Activated naive CD8-positive, alpha-beta T cell (primary cell): ENCODE results near the gene VCAM1.
"Not testable (repeated sequence)": the region's sequence is repeated elsewhere in the genome, so short reads cannot be mapped to it uniquely, and the experiment has no call there.

ENCODE experiments used
- H3K27ac Mint-ChIP-seq: one replicate; pipeline ENCODE4 v1.8.0; 2021; ENCODE audit warnings: mixed read lengths
- H3K27me3 Mint-ChIP-seq: one replicate; pipeline ENCODE4 v1.8.0; 2021; ENCODE audit warnings: mixed read lengths
- H3K36me3 Mint-ChIP-seq: one replicate; pipeline ENCODE4 v1.8.0; 2021; ENCODE audit warnings: mixed read lengths
- H3K4me1 Mint-ChIP-seq: one replicate; pipeline ENCODE4 v1.8.0; 2021; ENCODE audit warnings: low read depth, mixed read lengths
- H3K4me3 Mint-ChIP-seq: one replicate; pipeline ENCODE4 v1.8.0; 2021; ENCODE audit warnings: mild to moderate bottlenecking, mixed read lengths
- H3K9me3 Mint-ChIP-seq: one replicate; pipeline ENCODE4 v1.8.0; 2021; ENCODE audit warnings: low read depth, mixed read lengths

The VCAM1 gene

DNA sequence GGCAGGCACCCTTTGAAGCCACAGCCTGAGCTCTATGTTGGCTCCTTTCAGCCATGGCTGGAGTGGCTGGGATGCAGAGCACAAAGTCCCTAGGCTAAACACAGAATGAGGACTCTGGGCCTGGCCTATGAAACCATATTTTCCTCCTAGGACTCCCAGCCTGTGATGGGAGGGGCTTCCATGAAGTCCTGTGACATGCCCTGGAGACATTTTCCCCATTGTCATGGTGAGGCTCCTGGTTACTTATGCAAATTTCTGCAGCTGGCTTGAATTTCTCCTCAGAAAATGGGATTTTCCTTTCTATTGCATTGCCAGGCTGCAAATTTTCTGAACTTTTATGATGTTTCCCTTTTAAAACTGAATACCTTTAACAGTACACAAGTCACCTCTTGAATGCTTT, 61.3 kb downstream of the VCAM1 start:
- Mint-ChIP-seq H3K36me3 (peaks cover 6% of the 10 kb centered on the region), H3K27ac (no peak overlapping the region), H3K9me3 (peaks cover 9% of the 10 kb centered on the region), H3K4me3 (no peak overlapping the region), H3K4me1 (no peaks in the 10 kb centered on the region), H3K27me3 (peaks cover 4% of the 10 kb centered on the region)

- H3K9me3 Mint-ChIP-seq, H3K27ac Mint-ChIP-seq, H3K27me3 Mint-ChIP-seq, H3K4me1 Mint-ChIP-seq, H3K36me3 Mint-ChIP-seq, H3K4me3 Mint-ChIP-seq: not testable (repeated sequence)
These were observed 62.2 kb downstream of the VCAM1 start for GRCh38 chr1:100781728-100782127.

DNA sequence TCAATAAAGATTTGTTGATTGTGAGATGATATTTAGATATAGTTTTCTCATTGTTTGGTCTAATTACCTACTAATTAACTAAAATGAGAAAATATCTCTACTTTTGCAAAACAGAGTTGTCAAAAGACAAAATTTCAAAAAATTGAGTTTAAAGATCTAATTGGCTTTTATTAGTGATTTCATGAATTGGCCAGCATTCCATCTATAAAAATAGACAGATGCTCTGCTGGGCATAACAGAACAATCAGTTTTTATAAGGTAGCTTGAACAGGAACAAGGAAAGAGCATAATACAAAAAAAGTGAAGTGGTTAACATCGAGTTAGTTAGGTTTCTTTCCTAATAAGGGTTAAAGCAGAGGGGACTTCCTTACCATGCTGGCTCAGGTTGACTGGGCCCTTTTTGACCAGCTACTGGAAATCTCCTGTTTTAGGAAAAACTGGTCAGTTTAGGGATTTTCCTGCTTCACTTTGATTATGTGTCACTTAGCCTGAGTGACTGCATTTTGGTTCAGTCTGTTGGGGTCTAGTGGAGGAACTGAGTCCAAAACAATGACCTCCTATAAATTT, 63.0 kb downstream of the VCAM1 start:
- no peak overlapping the region for H3K27ac Mint-ChIP-seq
- no peaks in the 10 kb centered on the region for H3K4me1 Mint-ChIP-seq
- H3K36me3 Mint-ChIP-seq: peaks cover 6% of the 10 kb centered on the region
- no peak overlapping the region for H3K4me3 Mint-ChIP-seq
- H3K27me3 Mint-ChIP-seq: peaks cover 4% of the 10 kb centered on the region
- peaks cover 9% of the 10 kb centered on the region for H3K9me3 Mint-ChIP-seq

- peaks cover 6% of the 10 kb centered on the region for H3K36me3 Mint-ChIP-seq
These were observed 66.0 kb downstream of the VCAM1 start for GRCh38 chr1:100785470-100786052.

DNA sequence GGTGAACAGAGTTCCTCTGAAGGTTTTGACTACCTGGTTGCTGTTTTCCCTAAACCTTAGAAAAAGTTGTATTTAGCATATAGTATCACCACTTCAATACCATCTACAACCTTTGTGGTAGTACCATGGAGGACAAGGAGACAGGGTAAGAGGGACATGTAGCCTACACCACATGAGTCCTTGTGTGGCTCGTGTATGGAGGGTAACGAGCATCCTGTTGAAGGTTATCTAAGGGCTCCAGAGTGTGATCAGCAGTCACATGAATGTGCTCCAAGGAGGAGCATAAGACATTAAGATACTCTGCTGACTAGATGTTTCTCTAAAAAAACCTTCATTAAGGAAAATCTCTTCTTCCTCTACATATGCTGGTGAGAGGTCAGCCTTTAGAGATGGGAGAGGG, 67.3 kb downstream of the VCAM1 start:
- H3K27ac Mint-ChIP-seq: no peak overlapping the region
- H3K27me3 Mint-ChIP-seq: peaks cover 3% of the 10 kb centered on the region
- H3K4me1 Mint-ChIP-seq: no peaks in the 10 kb centered on the region
- peaks cover 7% of the 10 kb centered on the region for H3K9me3 Mint-ChIP-seq
- no peak overlapping the region for H3K4me3 Mint-ChIP-seq
- peaks cover 3% of the 10 kb centered on the region for H3K36me3 Mint-ChIP-seq

More at GRCh38 chr1:100785470-100786052, 66.0 kb downstream of the VCAM1 start:
- peaks cover 4% of the 10 kb centered on the region for H3K27me3 Mint-ChIP-seq
- H3K27ac Mint-ChIP-seq: no peak overlapping the region
- H3K4me3 Mint-ChIP-seq: no peak overlapping the region
- H3K4me1 Mint-ChIP-seq: no peaks in the 10 kb centered on the region
- peaks cover 9% of the 10 kb centered on the region for H3K9me3 Mint-ChIP-seq
